Activated CD4-positive, alpha-beta T cell treated with anti-CD3 and anti-CD28 coated beads for 4 hours (primary cell): ENCODE measurements around the gene HIPK1.

Source experiments
- DNase-seq, 2 donors: peaks; one replicate each; pipeline ENCODE4 v3.0.0-alpha.2; 2020

Gene HIPK1

GRCh38 chr1:113913887-113914664, 15.0 kb upstream of the HIPK1 start:
- DNase-seq, result no peak

- no peak for DNase-seq
Observed at GRCh38 chr1:113916974-113917373, 12.2 kb upstream of the HIPK1 start.

GRCh38 chr1:113917400-113918082, 11.6 kb upstream of the HIPK1 start:
- DNase-seq, result no peak

GRCh38 chr1:113918243-113918642, 10.9 kb upstream of the HIPK1 start:
- no peak for DNase-seq

GRCh38 chr1:113922957-113923356, 6.2 kb upstream of the HIPK1 start:
- DNase-seq, result no peak

GRCh38 chr1:113924473-113924872, 4.7 kb upstream of the HIPK1 start:
- no peak for DNase-seq

GRCh38 chr1:113928187-113928930, 765 bp upstream of the HIPK1 start:
- DNase-seq, result no peak

GRCh38 chr1:113929750-113930498, 800 bp downstream of the HIPK1 start:
- DNase-seq, result peak; percentile 47 to 57

GRCh38 chr1:113930499-113931161, 1.5 kb downstream of the HIPK1 start:
- DNase-seq, result peak; percentile 54 to 58

- no peak for DNase-seq
Observed at GRCh38 chr1:113931451-113931851, 2.3 kb downstream of the HIPK1 start.

GRCh38 chr1:113934006-113934405, 4.9 kb downstream of the HIPK1 start:
- no peak for DNase-seq

- DNase-seq, result no peak
Observed at GRCh38 chr1:113934511-113935055, 5.5 kb downstream of the HIPK1 start.

GRCh38 chr1:113935176-113935575, 6.1 kb downstream of the HIPK1 start:
- no peak for DNase-seq

GRCh38 chr1:113935970-113936369, 6.8 kb downstream of the HIPK1 start:
- no peak for DNase-seq

GRCh38 chr1:113937146-113937545, 8.0 kb downstream of the HIPK1 start:
- no peak for DNase-seq

GRCh38 chr1:113938192-113938591, 9.1 kb downstream of the HIPK1 start:
- DNase-seq, result no peak

GRCh38 chr1:113940365-113941244, 11.5 kb downstream of the HIPK1 start:
- no peak for DNase-seq

- DNase-seq, result no peak
Observed at GRCh38 chr1:113941245-113941559, 12.1 kb downstream of the HIPK1 start.

- no peak for DNase-seq
Observed at GRCh38 chr1:113942527-113942926, 13.4 kb downstream of the HIPK1 start.

- no peak for DNase-seq
Observed at GRCh38 chr1:113943028-113943811, 14.1 kb downstream of the HIPK1 start.
